GM21825 (cell line): Measurements from ENCODE around the gene LAMB4.

Source experiments
- ATAC-seq: cut with Tn5 transposase; IDR thresholded peaks from one replicate; pipeline ENCODE4 v1.9.1; 2021; ENCODE audit warnings: mild to moderate bottlenecking, moderate library complexity; ENCODE audit not compliant: unreplicated experiment

Gene LAMB4

GRCh38 chr7:108083980-108084379 is 46.2 kb downstream of the LAMB4 start:
- ATAC-seq, result no peak

GRCh38 chr7:108079648-108080591 is 50.2 kb downstream of the LAMB4 start:
- no peak for ATAC-seq

GRCh38 chr7:108079276-108079647 is 50.9 kb downstream of the LAMB4 start:
- ATAC-seq, result no peak

GRCh38 chr7:108078691-108079090 is 51.5 kb downstream of the LAMB4 start:
- ATAC-seq, result no peak

- no peak for ATAC-seq
Measured at GRCh38 chr7:108078211-108078673, 51.9 kb downstream of the LAMB4 start.

GRCh38 chr7:108077709-108078108 is 52.5 kb downstream of the LAMB4 start:
- no peak for ATAC-seq

GRCh38 chr7:108076156-108076555 is 54.0 kb downstream of the LAMB4 start:
- no peak for ATAC-seq

GRCh38 chr7:108073305-108074070 is 56.7 kb downstream of the LAMB4 start:
- no peak for ATAC-seq

GRCh38 chr7:108072739-108073138 is 57.4 kb downstream of the LAMB4 start:
- no peak for ATAC-seq

- no peak for ATAC-seq
Measured at GRCh38 chr7:108072116-108072515, 58.0 kb downstream of the LAMB4 start.

- ATAC-seq, result no peak
Measured at GRCh38 chr7:108071551-108071950, 58.6 kb downstream of the LAMB4 start.

GRCh38 chr7:108069646-108070045 is 60.5 kb downstream of the LAMB4 start:
- ATAC-seq, result no peak

GRCh38 chr7:108067844-108068243 is 62.3 kb downstream of the LAMB4 start:
- ATAC-seq, result no peak

- ATAC-seq, result no peak
Measured at GRCh38 chr7:108066486-108066885, 63.7 kb downstream of the LAMB4 start.

GRCh38 chr7:108063520-108063933 is 66.6 kb downstream of the LAMB4 start:
- ATAC-seq, result peak; percentile 54

- ATAC-seq, result no peak
Measured at GRCh38 chr7:108062250-108063014, 67.7 kb downstream of the LAMB4 start.

- no peak for ATAC-seq
Measured at GRCh38 chr7:108059526-108059925, 70.6 kb downstream of the LAMB4 start.

GRCh38 chr7:108057951-108058481 is 72.1 kb downstream of the LAMB4 start:
- ATAC-seq, result no peak

- ATAC-seq, result no peak
Measured at GRCh38 chr7:108055611-108056021, 74.5 kb downstream of the LAMB4 start.

- no peak for ATAC-seq
Measured at GRCh38 chr7:108054537-108054936, 75.6 kb downstream of the LAMB4 start.

- no peak for ATAC-seq
Measured at GRCh38 chr7:108053250-108053649, 76.9 kb downstream of the LAMB4 start.
